HepG2 (cell line): ENCODE measurements around the gene RPS19. TPM values are rescaled to one million over a fixed set of nuclear protein-coding genes. Genes with fewer than 3 reads are reported as not detected.
A peak's percentile ranks its signal among the peaks of the same experiment; 100 is the strongest.

Source experiments
- ATAC-seq: fragments of 200-7000 bp; cut with Tn5 transposase; 3 replicates; pipeline ENCODE4 v1.9.1; 2020; ENCODE audit warnings: mild to moderate bottlenecking, moderate library complexity
- BruUV-seq: library from RNA; stranded (reverse); fragments of 400-500 nt; replicated peaks from 2 replicates; lab custom pipeline; 2021; lab: Mats Ljungman, UMichigan
- CTCF ChIA-PET: fragments of 300-600 bp; formaldehyde crosslinking; extraction: SDS; loops from one replicate; lab custom pipeline; 2021; ENCODE audit warnings: low total read pairs, inconsistent platforms, low intra/inter-chr PET ratio; lab: Yijun Ruan, JAX
- POLR2A ChIA-PET: fragments of 350-600 bp; sonication (Branson Sonifier 250); formaldehyde crosslinking; loops from one replicate; lab custom pipeline; 2020; ENCODE audit warnings: antibody characterized with exemption, inconsistent platforms; lab: Yijun Ruan, JAX
- DNase-seq: peaks from one replicate; pipeline ENCODE4 v3.0.0-alpha.2; 2015; ENCODE audit warnings: low spot score
- FAIRE-seq: peaks from 3 replicates; lab custom pipeline; 2011; peaks lifted over from hg19 to GRCh38; lab: Jason Lieb, UNC
- H2AFZ ChIP-seq: one replicate; pipeline ENCODE4 v1.6.1; 2011; ENCODE audit warnings: low read length, inconsistent platforms
- H3K27ac ChIP-seq: fragments of 300-600 bp; 3 replicates; pipeline ENCODE4 v1.8.0; 2011; ENCODE audit warnings: mixed run types, mild to moderate bottlenecking, mixed read lengths, low read length, inconsistent platforms; ENCODE audit not compliant: insufficient read depth; ENCODE audit errors: extremely low read length
- H3K27me3 ChIP-seq, 2 experiments: fragments of 200-600 bp in 1 of 2; 2 replicates in 1 of 2; 3 replicates in 1 of 2; pipeline versions ENCODE4 v1.6.0 to v1.8.0; 2011; ENCODE audit warnings: low read length in 2 of 2, mild to moderate bottlenecking in 2 of 2, moderate library complexity in 2 of 2, inconsistent platforms in 1 of 2; ENCODE audit not compliant: insufficient read depth in 2 of 2, control insufficient read depth in 1 of 2
- H3K36me3 ChIP-seq, 2 experiments: fragments of 200-600 bp in 1 of 2; replicated peaks in 1 of 2; 2 replicates in 1 of 2; 3 replicates in 1 of 2; pipeline versions ENCODE4 v1.5.1 to v1.8.0; 2011; ENCODE audit warnings: low read length in 2 of 2, inconsistent platforms in 1 of 2; ENCODE audit not compliant: insufficient read depth in 2 of 2, control insufficient read depth in 1 of 2
- H3K4me1 ChIP-seq: 2 replicates; pipeline ENCODE4 v1.5.1; 2012; ENCODE audit warnings: low read length, inconsistent platforms; ENCODE audit not compliant: insufficient read depth
- H3K4me2 ChIP-seq: 2 replicates; pipeline ENCODE4 v1.6.0; 2011; ENCODE audit warnings: low read depth, low read length, inconsistent platforms
- H3K4me3 ChIP-seq, 3 experiments: fragments of 200-600 bp in 1 of 3; sonication (generic), shearing (Covaris generic) in 1 of 3; replicated peaks in 1 of 3; 2 replicates each; pipeline ENCODE4 v1.5.1; 2011 to 2016; ENCODE audit warnings: low read length in 3 of 3, inconsistent platforms in 2 of 3, low read depth in 2 of 3, mild to moderate bottlenecking in 2 of 3, control low read depth in 1 of 3, mixed read lengths in 1 of 3; ENCODE audit not compliant: insufficient read depth in 1 of 3
- H3K79me2 ChIP-seq: one replicate; pipeline ENCODE4 v1.6.1; 2011; ENCODE audit warnings: low read length, inconsistent platforms; ENCODE audit not compliant: insufficient read depth
- H3K9ac ChIP-seq: 2 replicates; pipeline ENCODE4 v1.6.0; 2011; ENCODE audit warnings: mild to moderate bottlenecking, low read depth, low read length, inconsistent platforms; ENCODE audit not compliant: insufficient read depth
- H3K9me3 ChIP-seq: 2 replicates; pipeline ENCODE4 v1.5.1; 2012; ENCODE audit warnings: mild to moderate bottlenecking, low read length
- H4K20me1 ChIP-seq: 2 replicates; pipeline ENCODE4 v1.6.0; 2011; ENCODE audit warnings: inconsistent platforms, mild to moderate bottlenecking, low read length, moderate library complexity; ENCODE audit not compliant: insufficient read depth
- GATA4 ChIP-seq: sonication (generic); IDR thresholded peaks from 2 replicates; pipeline ENCODE4 v1.6.1; 2016; ENCODE audit warnings: antibody characterized with exemption, low read depth, borderline replicate concordance
- HDAC1 ChIP-seq: sonication (generic); formaldehyde crosslinking; IDR thresholded peaks from 2 replicates; pipeline ENCODE4 v1.5.1; 2020; ENCODE audit warnings: mild to moderate bottlenecking, missing genetic modification reagents
- MED13 ChIP-seq: sonication (generic); formaldehyde crosslinking; IDR thresholded peaks from 2 replicates; pipeline ENCODE4 v1.5.0; 2020; ENCODE audit warnings: missing genetic modification reagents
- PAF1 ChIP-seq: IDR thresholded peaks from 2 replicates; pipeline ENCODE4 v1.6.1; 2016; ENCODE audit warnings: missing genetic modification reagents, missing compliant biosample characterization
- PHF8 ChIP-seq: sonication (generic); formaldehyde crosslinking; IDR thresholded peaks from 2 replicates; pipeline ENCODE4 v1.5.0; 2020; ENCODE audit warnings: missing genetic modification reagents
- POLR2A ChIP-seq, 2 experiments: IDR thresholded peaks; 2 replicates each; pipeline ENCODE4 v1.6.1; 2011; ENCODE audit warnings: low read depth in 2 of 2, low read length in 2 of 2, mild to moderate bottlenecking in 1 of 2, moderate library complexity in 1 of 2; ENCODE audit not compliant: insufficient read depth in 1 of 2
- POLR2G ChIP-seq: fragments of 200-400 bp; formaldehyde crosslinking; IDR thresholded peaks from 2 replicates; pipeline ENCODE4 v1.6.1; 2018; ENCODE audit warnings: mild to moderate bottlenecking, low read depth, low read length, moderate library complexity
- RBFOX2 ChIP-seq: fragments of 200-400 bp; formaldehyde crosslinking; IDR thresholded peaks from 2 replicates; pipeline ENCODE4 v1.6.1; 2017; ENCODE audit warnings: low read depth, mild to moderate bottlenecking, low read length
- RBM22 ChIP-seq: fragments of 200-400 bp; formaldehyde crosslinking; optimal IDR thresholded peaks from 2 replicates; pipeline ENCODE3; 2017; ENCODE audit warnings: mild to moderate bottlenecking, low read length, moderate library complexity
- TRAFD1 ChIP-seq: sonication (generic); formaldehyde crosslinking; IDR thresholded peaks from 2 replicates; pipeline ENCODE4 v1.5.1; 2020; ENCODE audit warnings: missing genetic modification reagents, mild to moderate bottlenecking, borderline replicate concordance
- ZNF768 ChIP-seq: sonication (generic); formaldehyde crosslinking; IDR thresholded peaks from 2 replicates; pipeline ENCODE4 v1.4.0; 2020; ENCODE audit warnings: missing genetic modification reagents
- WGBS: methylation state at CpG from one replicate; pipeline ENCODE4 v1.1.6; 2017; ENCODE audit warnings: low lambda C conversion rate; 5-methylcytosine and 5-hydroxymethylcytosine counted together
- in situ Hi-C: cut with HindIII; loops from 2 replicates; pipeline ENCODE4 v1.10.0; 2017; ENCODE audit warnings: low pct_unique_long_range_greater_than_20kb; ENCODE audit not compliant: extremely low pct_ligation_motif_present
- intact Hi-C: fragments of 100-400 bp; cut with micrococcal nuclease; formaldehyde crosslinking; loops from one replicate; pipeline ENCODE4 v1.10.0; 2022; ENCODE audit not compliant: unreplicated experiment
- polyA plus RNA-seq, 8 experiments: library from polyadenylated mRNA; depleted of rRNA in 3 of 8; stranded (reverse) in 7 of 8; unstranded in 1 of 8; fragments of >200 nt; fragmentation: Illumina TruSeq in 4 of 8; extraction: Trizol in 4 of 8; gene quantifications; 2 replicates each; pipeline versions ENCODE4 v1.2.1 to v1.2.3, GENCODE V29; 2011 to 2016; ENCODE audit warnings: low read depth in 4 of 8, missing spikeins in 1 of 8, mixed read lengths in 1 of 8; ENCODE audit not compliant: insufficient read depth in 1 of 8
- total RNA-seq, 5 experiments: library from RNA; depleted of rRNA; stranded (reverse); fragments of >200 nt; fragmentation: Illumina TruSeq; extraction: Trizol; gene quantifications; 2 replicates each; pipeline ENCODE4 v1.2.3, GENCODE V29; 2016; ENCODE audit warnings: low read depth in 1 of 5

The RPS19 gene
- total and polyA plus RNA-seq, 2 of the 13 experiments (the other 11 are each of a cell fraction or from before 2014, with no cell fraction given): 1,983 to 4,758 TPM

GRCh38 chr19:41861116-41861768 lies 1.2 kb downstream of the RPS19 start (continued):
- peak; percentile 47; the same call in 1 of the 2 replicates for TF ChIP-seq ZNF768 (CRISPR knock-in tag)
- 0 out of 2 replicates have a peak, but pooled peaks have one; percentile 40 for TF ChIP-seq RBFOX2
- peak; percentile 7 to 9; a peak in 1 of 4 replicates for TF ChIP-seq POLR2A (IDR thresholded peaks at IDR 0.05; ENCODE audit: insufficient read depth in 1 of 2, low read depth in 2 of 2, low read length in 2 of 2)
- peak; percentile 37; the same call in 1 of the 2 replicates for TF ChIP-seq POLR2G

GRCh38 chr19:41861846-41862245 lies 1.8 kb downstream of the RPS19 start:
- in situ Hi-C loops: no loop called here
- H4K20me1 ChIP-seq: peaks cover 54% of the 10 kb centered on the region
- CTCF ChIA-PET: no interaction called here

More at GRCh38 chr19:41861846-41862245, 1.8 kb downstream of the RPS19 start:
- no peak for TF ChIP-seq HDAC1 (CRISPR knock-in tag)
- TF ChIP-seq PAF1 (CRISPR knock-in tag): no peak
- no peak for TF ChIP-seq PHF8 (CRISPR knock-in tag)
- TF ChIP-seq RBM22: peak; percentile 80
- no peak for TF ChIP-seq GATA4
- TF ChIP-seq MED13 (CRISPR knock-in tag): no peak
- TF ChIP-seq TRAFD1 (CRISPR knock-in tag): no peak
- peak in 1 of 2 experiments; percentile 7; a peak in 1 of 4 replicates for TF ChIP-seq POLR2A (IDR thresholded peaks at IDR 0.05; ENCODE audit: insufficient read depth in 1 of 2, low read depth in 2 of 2, low read length in 2 of 2)
- no peak for ATAC-seq
- H3K4me2 ChIP-seq: peak overlapping the region; percentile 87
- peaks cover 62% of the 10 kb centered on the region for H3K79me2 ChIP-seq
- DNase-seq: no peak
- peaks cover 62% of the 10 kb centered on the region for H3K4me1 ChIP-seq
- WGBS: 79% methylated on average over 9 of the region's 9 CpGs
- FAIRE-seq: no peak
- intact Hi-C loops: no loop called here
- H3K27ac ChIP-seq: no peak overlapping the region
- no peaks in the 10 kb centered on the region for H3K9me3 ChIP-seq
- H3K9ac ChIP-seq: peak overlapping the region; percentile 99
- H3K4me3 ChIP-seq: peak overlapping the region; percentile 85 to 99 (median 95)
- BruUV-seq: no TSS peak
- peaks cover 25 to 53% of the 10 kb centered on the region in 2 experiments for H3K36me3 ChIP-seq
- no peak overlapping the region for H2AFZ ChIP-seq
- peaks cover 0 to 4% of the 10 kb centered on the region in 2 experiments; a peak in 1 of 5 replicates for H3K27me3 ChIP-seq
- POLR2A ChIA-PET: interaction anchor here (0.6 to 3.6 kb wide), 6 partner anchors 9 to 97 kb away, joined by 3 to 72 read pairs (median 16); partner anchors contain the start of gene RABAC1
